C4-2B (cell line): ENCODE data around the gene MRPS18C.
"Not testable (repeated sequence)": the region's sequence is repeated elsewhere in the genome, so short reads cannot be mapped to it uniquely, and the experiment has no call there.

Source experiments
- ZFX ChIP-seq: fragments of 450-650 bp; IDR thresholded peaks from 2 replicates; pipeline ENCODE4 v1.6.1; 2017
- TF ChIP-seq, protein P1 (sequence below): fragments of 450-650 bp; conservative IDR thresholded peaks from 2 replicates; pipeline ENCODE4 v1.5.1; 2017; ENCODE audit warnings: mild to moderate bottlenecking

GRCh38 chr4:83496085-83496917 lies 40.4 kb downstream of the MRPS18C start:
- TF ChIP-seq, protein P1, sequence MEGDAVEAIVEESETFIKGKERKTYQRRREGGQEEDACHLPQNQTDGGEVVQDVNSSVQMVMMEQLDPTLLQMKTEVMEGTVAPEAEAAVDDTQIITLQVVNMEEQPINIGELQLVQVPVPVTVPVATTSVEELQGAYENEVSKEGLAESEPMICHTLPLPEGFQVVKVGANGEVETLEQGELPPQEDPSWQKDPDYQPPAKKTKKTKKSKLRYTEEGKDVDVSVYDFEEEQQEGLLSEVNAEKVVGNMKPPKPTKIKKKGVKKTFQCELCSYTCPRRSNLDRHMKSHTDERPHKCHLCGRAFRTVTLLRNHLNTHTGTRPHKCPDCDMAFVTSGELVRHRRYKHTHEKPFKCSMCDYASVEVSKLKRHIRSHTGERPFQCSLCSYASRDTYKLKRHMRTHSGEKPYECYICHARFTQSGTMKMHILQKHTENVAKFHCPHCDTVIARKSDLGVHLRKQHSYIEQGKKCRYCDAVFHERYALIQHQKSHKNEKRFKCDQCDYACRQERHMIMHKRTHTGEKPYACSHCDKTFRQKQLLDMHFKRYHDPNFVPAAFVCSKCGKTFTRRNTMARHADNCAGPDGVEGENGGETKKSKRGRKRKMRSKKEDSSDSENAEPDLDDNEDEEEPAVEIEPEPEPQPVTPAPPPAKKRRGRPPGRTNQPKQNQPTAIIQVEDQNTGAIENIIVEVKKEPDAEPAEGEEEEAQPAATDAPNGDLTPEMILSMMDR = not testable (repeated sequence)
- TF ChIP-seq ZFX = not testable (repeated sequence)
